Colonic mucosa (tissue), 4 donors: ENCODE results near the gene MYO1A. TPM values are rescaled to one million over a fixed set of nuclear protein-coding genes. Genes with fewer than 3 reads are reported as not detected.
A peak's percentile ranks its signal among the peaks of the same experiment; 100 is the strongest.
"Not testable (repeated sequence)": the region's sequence is repeated elsewhere in the genome, so short reads cannot be mapped to it uniquely, and the experiment has no call there.

Source experiments
- DNase-seq: peaks from one replicate; pipeline ENCODE4 v3.0.0-alpha.2; 2020
- H3K27ac ChIP-seq: fragments of 200-600 bp; one replicate; pipeline ENCODE4 v1.8.0; 2021
- H3K27me3 ChIP-seq: fragments of 200-600 bp; one replicate; pipeline ENCODE4 v1.8.0; 2021
- H3K36me3 ChIP-seq: fragments of 200-600 bp; one replicate; pipeline ENCODE4 v1.8.0; 2021
- H3K4me1 ChIP-seq: fragments of 200-600 bp; one replicate; pipeline ENCODE4 v1.8.0; 2021; ENCODE audit warnings: mild to moderate bottlenecking
- H3K4me3 ChIP-seq: fragments of 200-600 bp; one replicate; pipeline ENCODE4 v1.8.0; 2021
- H3K9ac ChIP-seq, 2 donors: one replicate each; pipeline ENCODE4 v1.7.0; 2013; ENCODE audit warnings: control low read depth in 2 of 2, low read depth in 2 of 2, low read length in 2 of 2
- H3K9me3 ChIP-seq: fragments of 200-600 bp; one replicate; pipeline ENCODE4 v1.8.0; 2021
- CTCF ChIP-seq: fragments of 200-600 bp; IDR thresholded peaks from one replicate; pipeline ENCODE4 v1.8.0; 2022; ENCODE audit warnings: antibody characterized with exemption, mild to moderate bottlenecking
- intact Hi-C: fragments of 100-400 bp; cut with DNase I; formaldehyde crosslinking; loops from one replicate; pipeline ENCODE4 v1.14.1; 2022
- total RNA-seq, 2 donors: library from RNA; stranded (reverse); fragmentation: NEBNext Ultra II Directional in 1 of 2; extraction: Animal tissue kit (Norgen Biotek cat#: 25700) in 1 of 2; gene quantifications; one replicate each; pipeline ENCODE4 v1.2.1, GENCODE V29; 2021
- donor health status: healthy.
- donor health status: DM: no; HTN: no; CAD: no.
- donor health status: DM: no; HTN: no; CAD: no.

MYO1A gene
- total RNA-seq, 2 donors from 2014 or later = 261 to 273 TPM

- Histone ChIP-seq H3K27me3 (no peaks in the 10 kb centered on the region), H3K36me3 (no peaks in the 10 kb centered on the region), H3K4me3 (no peak overlapping the region), H3K9ac (no peak overlapping the region), H3K9me3 (no peaks in the 10 kb centered on the region), H3K4me1 (no peaks in the 10 kb centered on the region), H3K27ac (no peak overlapping the region)
- TF ChIP-seq CTCF = no peak
- intact Hi-C loops = no loop called here
- DNase-seq = no peak
These were observed 30.9 kb upstream of the MYO1A start for GRCh38 chr12:57080855-57081254.

GRCh38 chr12:57079821-57080220 is 29.9 kb upstream of the MYO1A start:
- Histone ChIP-seq H3K27ac (peak overlapping the region; percentile 87), H3K9me3 (no peaks in the 10 kb centered on the region), H3K4me3 (no peak overlapping the region), H3K36me3 (no peaks in the 10 kb centered on the region), H3K9ac (no peak overlapping the region), H3K27me3 (no peaks in the 10 kb centered on the region), H3K4me1 (no peaks in the 10 kb centered on the region)
- DNase-seq = no peak
- TF ChIP-seq CTCF = no peak
- intact Hi-C loops = no loop called here

GRCh38 chr12:57078519-57079404 is 28.8 kb upstream of the MYO1A start, which contains the start of gene NEMP1:
Gene NEMP1, minus strand, starts transcription at chr12:57078791. Its CDS starts 46 bp downstream, at chr12:57078745.
- Histone ChIP-seq H3K4me1 (no peaks in the 10 kb centered on the region), H3K9ac (peak within 1 kb of the TSS; percentile 58 to 73), H3K36me3 (no peaks in the 10 kb centered on the region), H3K27ac (peak within 1 kb of the TSS; percentile 87), H3K4me3 (peak within 1 kb of the TSS; percentile 89), H3K9me3 (no peaks in the 10 kb centered on the region), H3K27me3 (no peaks in the 10 kb centered on the region)
- no peak for TF ChIP-seq CTCF
- peak; percentile 98 for DNase-seq
- intact Hi-C loops = no loop called here

- H3K36me3 ChIP-seq, intact Hi-C loops, DNase-seq, H3K27me3 ChIP-seq, H3K9ac ChIP-seq, H3K4me1 ChIP-seq, H3K27ac ChIP-seq, H3K4me3 ChIP-seq, H3K9me3 ChIP-seq: not testable (repeated sequence)
These were observed 23.9 kb upstream of the MYO1A start for GRCh38 chr12:57073566-57074450.

- no peak overlapping the region for H3K4me3 ChIP-seq
- DNase-seq = no peak
- no peaks in the 10 kb centered on the region for H3K27me3 ChIP-seq
- H3K9ac ChIP-seq = no peak overlapping the region
- no peak overlapping the region for H3K27ac ChIP-seq
- intact Hi-C loops = no loop called here
- no peaks in the 10 kb centered on the region for H3K9me3 ChIP-seq
- H3K36me3 ChIP-seq = no peaks in the 10 kb centered on the region
- no peak for TF ChIP-seq CTCF
- no peaks in the 10 kb centered on the region for H3K4me1 ChIP-seq
These were observed 22.7 kb upstream of the MYO1A start for GRCh38 chr12:57072661-57073060.
